ENCODE data around the gene EIF4A3.

DNA sequence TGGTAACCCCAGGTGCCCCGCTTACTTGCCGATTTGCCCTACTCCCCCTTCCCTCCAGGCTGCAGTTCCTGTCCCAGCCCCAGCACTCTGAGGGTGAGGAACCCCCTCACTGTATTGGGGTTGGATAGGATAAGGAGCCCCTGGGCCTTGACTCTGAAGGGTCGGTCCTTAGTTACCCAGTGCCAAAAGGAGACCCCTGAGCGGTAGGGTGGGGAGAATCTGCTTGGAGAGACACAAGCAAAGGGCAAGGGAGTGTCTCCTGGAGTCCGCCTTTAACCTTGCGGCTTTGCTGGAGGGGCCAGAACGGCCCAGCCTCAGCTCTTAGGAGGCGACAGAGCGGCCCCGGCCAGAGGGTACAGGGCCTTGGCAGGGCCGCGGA, 35.9 kb upstream of the EIF4A3 start:
- TF ChIP-seq, protein P1, sequence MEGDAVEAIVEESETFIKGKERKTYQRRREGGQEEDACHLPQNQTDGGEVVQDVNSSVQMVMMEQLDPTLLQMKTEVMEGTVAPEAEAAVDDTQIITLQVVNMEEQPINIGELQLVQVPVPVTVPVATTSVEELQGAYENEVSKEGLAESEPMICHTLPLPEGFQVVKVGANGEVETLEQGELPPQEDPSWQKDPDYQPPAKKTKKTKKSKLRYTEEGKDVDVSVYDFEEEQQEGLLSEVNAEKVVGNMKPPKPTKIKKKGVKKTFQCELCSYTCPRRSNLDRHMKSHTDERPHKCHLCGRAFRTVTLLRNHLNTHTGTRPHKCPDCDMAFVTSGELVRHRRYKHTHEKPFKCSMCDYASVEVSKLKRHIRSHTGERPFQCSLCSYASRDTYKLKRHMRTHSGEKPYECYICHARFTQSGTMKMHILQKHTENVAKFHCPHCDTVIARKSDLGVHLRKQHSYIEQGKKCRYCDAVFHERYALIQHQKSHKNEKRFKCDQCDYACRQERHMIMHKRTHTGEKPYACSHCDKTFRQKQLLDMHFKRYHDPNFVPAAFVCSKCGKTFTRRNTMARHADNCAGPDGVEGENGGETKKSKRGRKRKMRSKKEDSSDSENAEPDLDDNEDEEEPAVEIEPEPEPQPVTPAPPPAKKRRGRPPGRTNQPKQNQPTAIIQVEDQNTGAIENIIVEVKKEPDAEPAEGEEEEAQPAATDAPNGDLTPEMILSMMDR (IDR thresholded peaks at IDR 0.05), result no peak
- TF ChIP-seq POLR2A (IDR thresholded peaks at IDR 0.05), result no peak

All from body of pancreas (tissue), 4 donors.